Measurements from ENCODE around the gene PLXND1.

Gene PLXND1

GRCh38 chr3:129602309-129602708 is 4.2 kb downstream of the PLXND1 start:
- DNase-seq (ENCODE audit: low spot score), result no peak

- no peak for DNase-seq (ENCODE audit: low spot score)
Observed at GRCh38 chr3:129601713-129602112, 4.8 kb downstream of the PLXND1 start.

GRCh38 chr3:129600348-129600747 is 6.1 kb downstream of the PLXND1 start:
- DNase-seq (ENCODE audit: low spot score), result no peak

- DNase-seq (ENCODE audit: low spot score), result no peak
Observed at GRCh38 chr3:129599607-129600006, 6.9 kb downstream of the PLXND1 start.

- no peak for DNase-seq (ENCODE audit: low spot score)
Observed at GRCh38 chr3:129599073-129599472, 7.4 kb downstream of the PLXND1 start.

- no peak for DNase-seq (ENCODE audit: low spot score)
Observed at GRCh38 chr3:129598484-129598883, 8.0 kb downstream of the PLXND1 start.

- DNase-seq (ENCODE audit: low spot score), result no peak
Observed at GRCh38 chr3:129598000-129598381, 8.5 kb downstream of the PLXND1 start.

- no peak for DNase-seq (ENCODE audit: low spot score)
Observed at GRCh38 chr3:129597087-129597999, 9.1 kb downstream of the PLXND1 start.

- peak; percentile 67 for DNase-seq (ENCODE audit: low spot score)
Observed at GRCh38 chr3:129596194-129597086, 10.0 kb downstream of the PLXND1 start.

- no peak for DNase-seq (ENCODE audit: low spot score)
Observed at GRCh38 chr3:129595544-129596193, 10.8 kb downstream of the PLXND1 start.

GRCh38 chr3:129594907-129595390 is 11.5 kb downstream of the PLXND1 start:
- DNase-seq (ENCODE audit: low spot score), result no peak

GRCh38 chr3:129594409-129594808 is 12.1 kb downstream of the PLXND1 start:
- DNase-seq (ENCODE audit: low spot score), result no peak

GRCh38 chr3:129593595-129594339 is 12.7 kb downstream of the PLXND1 start:
- DNase-seq (ENCODE audit: low spot score), result peak; percentile 72

GRCh38 chr3:129593230-129593594 is 13.3 kb downstream of the PLXND1 start:
- DNase-seq (ENCODE audit: low spot score), result no peak

GRCh38 chr3:129592381-129593131 is 13.9 kb downstream of the PLXND1 start:
- no peak for DNase-seq (ENCODE audit: low spot score)

- no peak for DNase-seq (ENCODE audit: low spot score)
Observed at GRCh38 chr3:129591932-129592331, 14.5 kb downstream of the PLXND1 start.

GRCh38 chr3:129590215-129590614 is 16.3 kb downstream of the PLXND1 start:
- no peak for DNase-seq (ENCODE audit: low spot score)

GRCh38 chr3:129587566-129588210 is 18.8 kb downstream of the PLXND1 start:
- no peak for DNase-seq (ENCODE audit: low spot score)

GRCh38 chr3:129586746-129587430 is 19.6 kb downstream of the PLXND1 start:
- DNase-seq (ENCODE audit: low spot score), result no peak

Measured in HuH-7.5 (cell line).